Measurements from ENCODE around the gene SYT8.
A peak's percentile ranks its signal among the peaks of the same experiment; 100 is the strongest.

SYT8 gene

DNA sequence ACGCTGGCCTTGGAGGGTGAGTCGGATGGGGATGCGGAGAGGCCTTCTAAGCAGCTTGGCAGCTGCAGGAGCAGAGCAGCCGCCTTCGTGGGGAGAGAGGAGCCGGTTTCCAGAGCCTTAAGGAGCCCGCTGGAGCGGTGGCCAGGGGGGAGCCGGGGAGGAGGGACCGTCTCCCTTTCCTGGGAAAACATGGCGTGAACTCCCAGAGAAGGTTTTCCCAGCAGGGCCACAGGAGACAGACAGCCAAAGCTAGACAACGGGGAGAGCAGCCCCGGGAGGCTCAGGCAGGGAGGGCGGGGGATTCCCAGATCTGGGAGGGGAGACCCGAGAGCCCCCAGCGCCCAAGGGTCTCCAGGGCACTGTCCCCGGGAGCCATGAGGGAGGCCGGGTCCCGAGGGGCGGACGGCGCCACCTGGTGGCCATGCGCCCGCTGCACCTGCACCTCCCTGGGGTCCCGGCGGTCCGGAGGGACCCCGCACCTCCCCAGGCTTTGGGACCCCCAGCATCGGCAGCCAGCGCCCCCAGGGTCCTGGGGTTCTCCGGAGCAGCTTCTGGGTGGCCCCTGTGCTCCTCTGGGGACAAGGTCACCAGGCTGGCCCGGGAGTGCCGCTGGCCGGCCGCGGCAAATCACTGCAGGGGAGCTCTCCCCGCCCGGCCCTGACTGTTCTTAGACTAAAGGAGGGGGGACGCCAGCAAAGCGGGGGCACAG is 2.4 kb upstream of the SYT8 start:
- peak; percentile 33 for DNase-seq (ENCODE audit: low read depth, low spot score)

DNA sequence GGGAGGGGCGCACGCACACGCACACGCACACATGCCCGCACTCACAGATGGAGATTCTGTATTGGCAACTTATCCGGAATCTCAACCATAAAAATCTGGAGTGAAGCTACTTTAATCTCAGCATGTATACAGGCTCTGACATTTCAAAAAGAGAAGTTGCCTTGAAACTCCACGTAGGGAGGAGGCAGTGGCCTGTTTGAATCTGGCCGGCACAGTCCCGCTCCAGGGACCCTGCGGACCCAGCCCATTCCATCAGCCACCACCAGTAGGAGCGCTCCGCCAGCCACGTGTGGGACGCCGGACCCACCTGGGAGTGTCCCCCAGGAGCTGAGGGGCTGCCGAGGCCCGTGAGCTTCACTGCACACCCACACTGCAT is 1.9 kb upstream of the SYT8 start:
- no peak for DNase-seq (ENCODE audit: low read depth, low spot score)

GRCh38 chr11:1834062-1834610 is 654 bp upstream of the SYT8 start:
- no peak for DNase-seq (ENCODE audit: low read depth, low spot score)

- DNase-seq (ENCODE audit: low read depth, low spot score): no peak
Measured at GRCh38 chr11:1835671-1836010, 851 bp downstream of the SYT8 start.

GRCh38 chr11:1836011-1836945 is 1.5 kb downstream of the SYT8 start:
- DNase-seq (ENCODE audit: low read depth, low spot score): no peak

DNA sequence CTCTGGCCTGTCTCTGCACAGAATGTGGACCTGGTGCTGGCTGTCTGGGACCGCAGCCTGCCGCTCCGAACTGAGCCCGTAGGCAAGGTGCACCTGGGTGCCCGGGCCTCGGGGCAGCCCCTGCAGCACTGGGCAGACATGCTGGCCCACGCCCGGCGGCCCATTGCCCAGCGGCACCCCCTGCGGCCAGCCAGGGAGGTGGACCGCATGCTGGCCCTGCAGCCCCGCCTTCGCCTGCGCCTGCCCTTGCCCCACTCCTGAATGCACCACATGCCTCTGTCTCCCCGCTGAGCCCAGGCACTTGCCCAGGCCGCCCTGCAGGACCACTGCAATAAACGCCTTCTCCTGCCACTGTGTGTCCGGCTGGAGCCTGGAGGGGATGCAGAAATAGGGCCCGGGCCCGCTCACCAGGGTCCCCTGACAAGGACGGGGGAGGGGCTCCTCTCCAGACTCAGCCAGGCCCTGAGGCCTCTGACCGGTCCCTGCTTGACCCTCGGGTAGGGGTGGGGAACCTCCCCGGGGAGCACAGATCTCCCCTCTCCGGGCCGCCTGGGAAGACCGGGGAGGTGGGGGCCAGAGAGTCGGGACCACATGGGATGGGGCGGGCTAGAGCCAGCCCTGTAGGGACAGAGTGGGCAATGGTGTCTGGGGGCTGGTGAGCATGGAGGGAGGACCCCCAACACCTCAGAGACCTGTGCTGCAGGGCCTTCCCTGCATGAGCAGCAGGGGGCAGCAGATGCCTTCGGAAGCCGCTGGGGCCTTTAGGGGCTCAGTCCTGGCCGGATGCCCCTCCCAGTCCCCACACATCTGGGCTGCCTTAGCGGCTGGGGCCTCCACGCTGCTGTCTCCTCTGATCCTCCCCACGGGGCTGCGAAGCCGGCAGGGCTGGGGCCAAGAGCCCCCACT is 2.6 kb downstream of the SYT8 start:
- DNase-seq (ENCODE audit: low read depth, low spot score): peak; percentile 67

DNA sequence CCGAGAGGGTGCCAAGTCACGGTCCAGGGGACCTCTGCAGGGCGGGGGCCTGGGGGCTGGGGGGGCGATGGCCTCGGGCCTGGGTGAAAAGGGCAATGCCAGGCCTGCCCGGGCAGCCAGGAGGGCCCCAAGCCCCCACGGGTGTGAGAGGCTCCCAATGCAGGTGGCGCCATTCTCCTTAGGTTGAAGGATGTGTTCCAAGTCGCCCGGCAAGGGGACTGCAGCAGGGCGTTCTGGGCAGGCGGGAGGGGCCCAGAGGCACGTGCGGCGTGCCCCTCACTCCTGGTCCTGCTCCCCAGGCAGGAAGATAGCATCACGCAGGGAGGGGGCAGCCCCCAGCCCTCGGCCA is 3.3 kb downstream of the SYT8 start:
- no peak for DNase-seq (ENCODE audit: low read depth, low spot score)

DNA sequence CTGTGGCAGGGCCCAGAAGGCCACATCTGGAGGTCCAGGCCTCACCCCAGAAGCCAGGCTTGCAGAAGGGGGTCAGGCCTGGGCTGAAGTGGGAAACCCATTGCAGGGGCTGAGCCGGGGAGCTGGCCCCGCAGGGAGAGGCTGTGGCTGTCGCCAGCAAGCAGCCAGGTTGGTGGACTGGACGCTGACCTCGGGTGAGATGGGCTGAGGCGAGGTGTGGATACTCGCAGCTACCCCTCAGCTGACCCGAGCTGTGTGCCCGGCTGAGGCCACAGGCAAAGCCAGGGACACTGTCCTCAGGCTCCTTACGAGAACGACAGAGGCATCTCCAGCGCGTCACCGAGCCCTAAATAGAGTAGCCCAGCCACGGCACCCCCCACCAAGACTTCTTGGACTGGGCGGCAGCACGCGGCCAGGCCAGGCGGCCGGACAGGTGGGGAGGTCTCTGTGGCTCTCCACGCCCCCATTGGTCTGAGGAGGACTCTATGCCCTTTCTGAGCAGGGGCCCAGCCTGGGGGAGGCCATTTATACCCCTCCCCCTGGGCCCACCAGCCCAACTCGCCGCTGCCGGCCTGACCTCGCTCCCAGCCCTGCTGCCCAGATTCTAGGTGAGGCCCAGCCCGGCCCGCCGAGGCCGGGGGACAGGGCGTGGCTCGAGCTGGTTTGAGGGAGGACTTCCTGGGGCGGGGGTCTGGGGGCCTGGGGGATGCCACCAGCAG is 3.8 kb downstream of the SYT8 start, which contains the start of gene TNNI2:
TNNI2 (plus strand) TSS at position 556 of the 719 bp plus-strand sequence. CDS start 716 bp downstream, outside the sequence.
- DNase-seq (ENCODE audit: low read depth, low spot score): no peak

- DNase-seq (ENCODE audit: low read depth, low spot score): no peak
Measured at GRCh38 chr11:1839204-1839923, 4.6 kb downstream of the SYT8 start.

DNA sequence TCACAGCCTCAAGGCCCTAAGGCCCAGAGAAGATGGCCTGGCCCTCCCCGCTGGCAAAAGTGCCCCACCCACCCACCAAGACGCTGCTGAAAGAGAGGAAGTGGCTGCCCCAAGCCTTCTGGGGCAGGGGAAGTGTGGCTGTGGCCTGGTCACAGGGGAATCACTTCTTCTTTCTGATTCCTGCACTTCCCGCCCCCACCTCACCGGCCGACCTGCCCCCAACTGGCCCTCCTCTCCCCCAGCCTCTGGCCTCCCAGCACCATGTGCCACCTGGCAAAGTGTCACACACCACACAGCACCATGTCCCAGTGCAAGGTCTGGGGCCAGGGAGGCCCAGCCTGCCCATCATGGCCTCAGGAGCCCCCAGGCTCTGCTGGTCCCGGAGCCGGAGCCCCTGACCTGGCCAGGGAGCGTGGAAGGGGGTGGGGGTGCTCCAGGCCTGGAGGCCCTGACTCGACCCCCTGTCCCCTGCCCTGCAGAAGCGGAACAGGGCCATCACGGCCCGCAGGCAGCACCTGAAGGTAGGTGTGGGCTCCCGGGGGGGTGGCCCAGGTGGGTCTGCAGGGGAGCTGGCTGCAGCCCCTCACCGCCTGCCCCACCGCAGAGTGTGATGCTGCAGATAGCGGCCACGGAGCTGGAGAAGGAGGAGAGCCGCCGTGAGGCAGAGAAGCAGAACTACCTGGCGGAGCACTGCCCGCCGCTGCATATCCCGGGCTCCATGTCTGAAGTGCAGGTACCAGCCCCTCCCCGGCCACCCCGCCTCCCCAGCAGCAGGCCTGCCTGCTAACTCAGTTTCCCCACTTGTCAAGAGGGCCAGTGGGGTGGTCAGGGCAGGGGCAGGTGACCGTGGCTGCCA is 5.4 kb downstream of the SYT8 start:
- DNase-seq (ENCODE audit: low read depth, low spot score): no peak

GRCh38 chr11:1840780-1841480 is 6.1 kb downstream of the SYT8 start:
- no peak for DNase-seq (ENCODE audit: low read depth, low spot score)

DNA sequence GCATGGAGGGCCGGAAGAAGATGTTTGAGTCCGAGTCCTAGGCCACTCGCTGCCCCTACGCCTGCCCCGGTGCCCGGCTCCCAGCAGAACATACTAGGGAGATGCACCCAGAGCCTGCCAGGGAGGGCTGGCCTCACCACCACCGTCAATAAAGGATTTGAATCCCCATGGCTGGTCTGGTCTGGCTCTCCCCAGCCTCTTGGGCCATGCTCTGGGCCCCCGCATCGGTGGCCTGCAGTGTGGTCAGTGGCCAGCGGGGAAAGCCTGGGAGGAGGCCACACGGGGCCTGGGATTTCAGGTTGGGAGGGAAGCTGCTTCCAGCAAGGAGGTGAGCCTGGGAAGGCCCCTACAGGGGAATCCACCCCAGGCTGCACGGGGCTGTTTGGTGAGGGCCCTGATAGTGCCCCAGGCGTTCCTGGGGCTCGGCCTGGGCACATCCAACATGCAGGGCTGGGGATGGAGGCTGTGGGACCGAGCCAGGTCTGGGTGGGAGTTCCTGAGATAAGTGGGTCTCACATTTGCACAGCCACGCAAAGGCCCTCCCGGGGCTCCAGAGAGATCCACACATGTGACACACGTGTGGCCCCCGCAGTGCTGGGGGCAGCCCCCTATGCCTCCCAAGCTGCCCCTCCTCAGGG is 6.8 kb downstream of the SYT8 start:
- no peak for DNase-seq (ENCODE audit: low read depth, low spot score)

GRCh38 chr11:1842149-1843097 is 7.6 kb downstream of the SYT8 start:
- DNase-seq (ENCODE audit: low read depth, low spot score): no peak

GRCh38 chr11:1843098-1843473 is 8.3 kb downstream of the SYT8 start:
- DNase-seq (ENCODE audit: low read depth, low spot score): no peak

- DNase-seq (ENCODE audit: low read depth, low spot score): no peak
Measured at GRCh38 chr11:1843796-1844195, 9.0 kb downstream of the SYT8 start.

GRCh38 chr11:1844221-1845094 is 9.7 kb downstream of the SYT8 start:
- no peak for DNase-seq (ENCODE audit: low read depth, low spot score)
